GM12874 (cell line): ENCODE results near the gene SLC16A7.

Source experiments
- CTCF ChIP-seq: IDR thresholded peaks from 2 replicates; pipeline ENCODE4 v1.5.1; 2011; ENCODE audit warnings: low read depth, mild to moderate bottlenecking, control low read depth, low read length, moderate library complexity; ENCODE audit not compliant: insufficient read depth

The SLC16A7 gene

GRCh38 chr12:59645242-59645641 lies 49.4 kb downstream of the SLC16A7 start:
- TF ChIP-seq CTCF: no peak

GRCh38 chr12:59646636-59647035 lies 50.8 kb downstream of the SLC16A7 start:
- TF ChIP-seq CTCF: no peak

- TF ChIP-seq CTCF: no peak
Measured at GRCh38 chr12:59649203-59649602, 53.4 kb downstream of the SLC16A7 start.

GRCh38 chr12:59650588-59651228 lies 54.9 kb downstream of the SLC16A7 start:
- no peak for TF ChIP-seq CTCF

GRCh38 chr12:59651229-59651920 lies 55.5 kb downstream of the SLC16A7 start:
- TF ChIP-seq CTCF: no peak

GRCh38 chr12:59652130-59652529 lies 56.3 kb downstream of the SLC16A7 start:
- TF ChIP-seq CTCF: no peak

GRCh38 chr12:59654061-59654460 lies 58.2 kb downstream of the SLC16A7 start:
- no peak for TF ChIP-seq CTCF
